ENCODE results near the gene ANKRD44.

The ANKRD44 gene

DNA sequence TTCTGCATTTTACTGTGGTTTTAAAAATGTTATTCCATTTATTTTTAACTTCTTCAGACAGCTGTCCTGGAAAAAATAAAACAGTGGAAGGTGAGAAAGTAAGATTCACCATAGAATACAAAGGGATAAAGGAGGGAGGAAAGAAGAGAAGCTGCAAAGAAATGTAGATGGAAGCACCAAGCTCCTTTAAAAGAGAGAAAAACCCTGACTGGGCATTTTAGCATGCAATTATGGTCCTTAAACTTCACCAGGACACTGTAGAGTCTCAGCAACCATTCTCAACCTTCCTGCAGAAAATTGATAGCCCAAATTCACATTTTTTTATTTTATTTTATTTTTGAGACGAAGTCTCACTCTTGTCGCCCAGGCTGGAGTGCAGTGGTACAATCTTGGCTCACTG, 11.6 kb upstream of the ANKRD44 start:
- DNase-seq (ENCODE audit: low spot score), result no peak

DNA sequence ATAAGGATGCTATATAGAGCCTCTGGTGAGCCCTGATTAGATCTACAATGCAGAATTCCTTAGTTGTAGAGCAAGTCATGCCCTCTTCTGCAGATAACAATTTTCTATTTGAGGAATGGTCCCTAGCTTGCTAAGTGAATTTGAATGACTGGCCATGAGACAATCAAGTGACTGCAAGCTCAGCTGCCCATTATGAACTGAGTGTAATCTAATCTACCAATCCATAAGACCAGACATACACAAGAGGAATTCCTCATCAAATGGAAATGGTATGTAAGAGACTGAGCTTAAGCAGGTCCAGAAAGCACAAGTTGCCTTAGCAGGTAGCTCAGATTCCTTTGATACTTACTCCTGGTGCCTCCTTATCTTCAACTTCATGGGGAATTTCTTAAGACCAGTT, 4.8 kb upstream of the ANKRD44 start:
- DNase-seq (ENCODE audit: low spot score), result no peak

DNA sequence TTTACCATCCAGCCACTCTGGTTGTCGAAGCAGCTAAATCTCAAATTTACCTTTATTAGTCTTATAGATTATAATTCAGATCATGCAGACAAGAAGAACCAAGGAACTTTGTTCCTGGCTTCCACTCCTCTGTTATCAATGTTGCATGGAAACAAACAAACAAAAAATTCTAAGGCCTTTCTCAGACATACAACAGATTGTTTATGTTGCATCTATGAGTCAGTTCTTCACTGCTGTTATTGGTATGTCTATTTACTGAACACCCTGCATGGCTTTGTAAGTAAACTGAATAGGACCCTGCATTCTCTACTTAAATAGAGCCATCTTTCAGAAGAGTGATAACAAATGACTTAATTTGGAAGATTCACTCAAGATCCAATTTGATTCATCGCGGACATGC, 1.6 kb upstream of the ANKRD44 start:
- DNase-seq (ENCODE audit: low spot score), result no peak

DNA sequence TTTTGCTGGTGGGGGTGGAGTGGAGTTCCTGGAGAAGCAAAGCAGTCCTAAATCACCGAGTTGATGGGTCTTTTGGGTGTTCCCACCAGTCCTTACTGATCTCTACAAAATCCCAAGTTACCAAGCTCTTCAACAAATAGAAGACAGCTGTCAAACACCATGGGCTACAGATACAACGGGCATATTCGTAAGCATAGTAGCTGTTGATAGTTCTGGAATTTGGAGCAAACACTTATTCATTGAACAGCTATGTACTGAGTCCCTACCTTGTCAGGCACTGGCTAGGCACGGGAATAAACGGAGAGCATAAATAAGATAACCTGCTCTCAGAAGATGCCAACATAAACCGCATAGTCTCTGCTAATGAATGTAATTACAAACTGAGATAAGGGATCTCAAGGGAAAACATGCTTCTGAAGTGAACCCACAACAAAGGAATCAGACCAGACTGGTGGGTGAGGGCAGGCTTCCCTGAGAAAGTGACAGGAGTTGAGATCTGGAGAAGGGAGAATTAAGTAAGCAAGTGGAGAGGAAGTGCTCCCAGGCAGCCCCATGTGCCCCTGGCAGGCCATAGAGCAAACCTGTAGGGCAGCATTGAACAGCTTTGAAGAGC, 947 bp upstream of the ANKRD44 start:
- DNase-seq (ENCODE audit: low spot score), result peak; percentile 28

- no peak for DNase-seq (ENCODE audit: low spot score)
These were observed 424 bp upstream of the ANKRD44 start for GRCh38 chr2:197310987-197311420.

GRCh38 chr2:197309691-197310231, 819 bp downstream of the ANKRD44 start:
- peak; percentile 27 for DNase-seq (ENCODE audit: low spot score)

DNA sequence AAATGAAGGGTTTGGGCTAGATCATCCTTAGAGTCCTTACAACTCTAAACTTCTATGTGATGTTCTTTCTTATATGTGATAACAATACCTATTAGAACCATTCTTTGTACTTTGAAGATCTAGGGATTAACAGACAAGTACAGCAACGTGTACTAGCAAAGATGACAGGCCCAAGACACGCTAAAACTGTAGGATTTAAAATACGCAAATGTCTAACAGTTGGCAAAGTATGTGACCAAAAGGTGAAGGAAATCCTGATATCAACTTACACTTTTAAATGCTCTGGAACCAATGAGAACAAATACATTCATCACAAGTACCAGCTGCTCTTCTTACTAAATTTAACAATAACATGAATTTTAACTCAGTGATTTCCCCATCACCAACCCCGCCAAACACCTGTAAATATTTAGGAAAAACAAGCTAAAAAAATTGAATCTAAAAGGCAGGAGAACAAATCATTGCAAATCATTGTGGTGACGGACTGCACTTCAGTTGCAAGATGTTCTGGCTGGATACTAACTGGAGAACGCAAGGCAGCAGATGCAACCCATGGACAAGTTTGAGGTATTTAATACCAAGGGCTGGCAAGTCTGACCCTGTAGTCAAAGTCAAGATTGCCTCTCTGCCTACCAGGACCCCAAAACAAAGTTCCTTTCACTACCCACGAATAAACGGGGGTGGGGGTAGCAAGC, 1.4 kb downstream of the ANKRD44 start:
- no peak for DNase-seq (ENCODE audit: low spot score)

DNA sequence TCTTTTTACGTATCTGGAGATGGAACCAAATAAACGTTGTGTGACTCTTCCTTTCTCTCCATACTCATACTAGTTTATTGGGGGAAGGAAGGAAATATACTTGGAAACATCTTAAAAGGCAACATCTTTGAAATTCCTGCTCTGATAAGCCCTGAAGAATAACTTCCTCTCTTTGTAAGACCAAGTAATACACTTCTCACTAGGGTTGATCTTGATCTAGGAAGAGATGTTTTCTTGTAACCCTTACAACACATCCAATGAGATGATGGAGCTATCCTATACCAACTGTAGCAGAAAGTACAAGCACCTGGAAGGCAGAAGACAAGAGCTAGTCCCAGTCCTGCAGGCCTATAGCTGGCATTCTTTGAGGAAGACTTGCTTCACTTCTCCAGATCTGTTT, 2.0 kb downstream of the ANKRD44 start:
- no peak for DNase-seq (ENCODE audit: low spot score)

- DNase-seq (ENCODE audit: low spot score), result no peak
These were observed 2.6 kb downstream of the ANKRD44 start for GRCh38 chr2:197307933-197308521.

DNA sequence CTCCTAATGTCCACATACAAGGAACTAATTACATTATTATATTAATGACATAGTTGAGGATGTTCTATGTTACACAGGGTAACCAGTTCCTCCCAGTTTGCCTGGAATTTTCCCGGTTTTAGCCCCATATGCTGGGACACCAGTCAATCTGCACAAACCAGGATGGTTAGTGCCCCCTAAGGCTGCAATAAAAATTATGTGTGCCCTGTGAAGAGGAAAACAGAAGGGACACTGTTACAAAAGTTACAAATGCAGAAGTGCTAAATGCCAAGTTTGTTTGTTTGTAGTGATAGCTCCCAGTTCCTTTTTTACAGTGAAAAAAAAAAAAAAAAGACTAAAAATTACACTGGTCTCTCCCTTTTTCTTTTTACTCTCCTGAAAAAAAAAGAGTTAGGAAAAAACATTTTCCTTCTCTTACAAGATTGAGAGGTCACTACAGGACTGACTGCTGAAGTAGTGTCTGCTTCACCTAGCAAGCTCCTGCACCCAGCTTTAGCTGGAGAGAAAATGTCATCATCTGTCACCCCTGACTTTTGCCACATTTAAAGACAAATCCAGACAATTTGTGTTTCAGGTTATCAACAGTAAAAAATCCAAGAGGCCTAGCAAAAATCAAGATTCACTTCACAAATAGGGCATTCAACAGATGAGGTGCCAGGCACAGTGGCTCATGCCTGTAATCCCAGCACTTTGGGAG, 3.2 kb downstream of the ANKRD44 start:
- DNase-seq (ENCODE audit: low spot score), result no peak

GRCh38 chr2:197306696-197307040, 3.9 kb downstream of the ANKRD44 start:
- peak; percentile 20 for DNase-seq (ENCODE audit: low spot score)

DNA sequence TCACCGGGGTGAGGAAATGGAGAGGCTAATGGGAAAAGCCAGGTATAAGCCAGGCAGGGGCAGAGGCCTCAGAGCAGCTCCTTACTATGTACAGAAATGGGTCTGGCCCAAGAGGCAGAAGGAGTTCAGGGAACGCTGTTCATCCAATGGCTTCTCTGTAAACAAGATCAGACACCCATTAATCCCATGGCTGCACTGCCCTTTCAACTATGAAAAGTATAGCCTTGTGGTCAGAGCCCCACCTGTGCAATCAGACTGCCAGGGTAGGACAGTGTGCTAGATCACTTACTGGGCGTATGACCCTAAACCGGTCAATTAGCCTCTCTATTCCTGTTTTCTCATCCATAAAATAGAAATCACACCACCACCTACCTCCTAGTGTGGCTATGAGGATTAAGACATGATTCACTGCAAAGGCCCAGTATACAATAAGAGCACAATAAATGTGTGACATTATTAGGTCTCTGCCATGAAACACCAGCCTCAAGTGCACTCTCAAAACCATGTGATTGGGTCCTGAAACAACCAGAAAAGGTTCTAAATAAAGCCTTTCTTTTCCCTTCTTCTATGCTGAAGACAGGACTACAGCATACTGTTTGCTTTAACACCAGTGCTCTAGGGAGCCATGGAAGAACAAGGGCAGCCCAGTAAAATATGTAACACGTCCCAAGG, 4.4 kb downstream of the ANKRD44 start:
- no peak for DNase-seq (ENCODE audit: low spot score)

- DNase-seq (ENCODE audit: low spot score), result no peak
These were observed 6.0 kb downstream of the ANKRD44 start for GRCh38 chr2:197304556-197305011.

GRCh38 chr2:197300139-197300538, 10.4 kb downstream of the ANKRD44 start:
- DNase-seq (ENCODE audit: low spot score), result no peak

DNA sequence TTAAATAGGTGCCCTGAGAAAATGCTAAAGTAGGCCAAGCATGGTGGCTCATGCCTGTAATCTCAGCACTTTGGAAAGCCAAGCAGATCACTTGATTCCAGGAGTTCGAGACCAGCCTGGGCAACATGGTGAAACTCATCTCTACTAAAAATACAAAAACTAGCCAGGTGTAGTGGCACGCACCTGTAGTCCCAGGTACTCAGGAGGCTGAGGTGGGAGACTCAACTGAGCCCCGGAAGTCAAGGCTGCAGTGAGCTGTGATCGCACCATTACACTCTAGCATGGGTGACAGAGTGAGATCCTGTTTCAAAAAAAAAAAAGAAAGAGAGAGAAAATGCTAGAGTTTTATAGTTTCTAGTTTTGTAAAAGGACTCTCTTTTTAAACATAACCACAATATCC, 12.0 kb downstream of the ANKRD44 start:
- no peak for DNase-seq (ENCODE audit: low spot score)

DNA sequence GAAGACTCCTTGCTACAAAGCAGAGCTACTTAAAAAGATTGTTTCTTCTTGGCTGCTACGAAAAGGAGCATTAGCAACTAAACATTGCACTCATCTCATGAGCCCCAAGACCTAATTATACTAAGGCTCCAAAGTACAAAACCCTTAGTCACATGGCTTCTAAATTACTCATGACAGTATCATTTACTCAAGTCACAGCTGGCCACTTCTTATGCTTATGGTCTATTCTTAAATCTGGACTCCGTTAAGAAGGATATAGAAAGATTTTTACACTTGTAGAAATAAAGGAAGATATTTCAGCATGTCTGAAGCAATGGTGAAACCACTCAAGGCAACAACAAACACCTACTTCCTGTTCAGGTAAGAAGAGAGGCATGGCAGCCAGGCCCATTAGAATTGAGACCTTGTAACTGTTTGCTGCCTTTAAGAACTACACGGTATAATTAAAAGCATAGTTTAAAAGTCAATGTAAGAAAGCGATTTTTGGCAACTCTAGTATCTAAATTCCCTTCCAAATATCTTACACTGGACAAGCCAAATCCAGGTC, 12.7 kb downstream of the ANKRD44 start:
- no peak for DNase-seq (ENCODE audit: low spot score)

- DNase-seq (ENCODE audit: low spot score), result no peak
These were observed 13.3 kb downstream of the ANKRD44 start for GRCh38 chr2:197297266-197297665.

GRCh38 chr2:197296835-197297234, 13.7 kb downstream of the ANKRD44 start:
- DNase-seq (ENCODE audit: low spot score), result no peak

GRCh38 chr2:197294260-197294659, 16.3 kb downstream of the ANKRD44 start:
- DNase-seq (ENCODE audit: low spot score), result no peak

DNA sequence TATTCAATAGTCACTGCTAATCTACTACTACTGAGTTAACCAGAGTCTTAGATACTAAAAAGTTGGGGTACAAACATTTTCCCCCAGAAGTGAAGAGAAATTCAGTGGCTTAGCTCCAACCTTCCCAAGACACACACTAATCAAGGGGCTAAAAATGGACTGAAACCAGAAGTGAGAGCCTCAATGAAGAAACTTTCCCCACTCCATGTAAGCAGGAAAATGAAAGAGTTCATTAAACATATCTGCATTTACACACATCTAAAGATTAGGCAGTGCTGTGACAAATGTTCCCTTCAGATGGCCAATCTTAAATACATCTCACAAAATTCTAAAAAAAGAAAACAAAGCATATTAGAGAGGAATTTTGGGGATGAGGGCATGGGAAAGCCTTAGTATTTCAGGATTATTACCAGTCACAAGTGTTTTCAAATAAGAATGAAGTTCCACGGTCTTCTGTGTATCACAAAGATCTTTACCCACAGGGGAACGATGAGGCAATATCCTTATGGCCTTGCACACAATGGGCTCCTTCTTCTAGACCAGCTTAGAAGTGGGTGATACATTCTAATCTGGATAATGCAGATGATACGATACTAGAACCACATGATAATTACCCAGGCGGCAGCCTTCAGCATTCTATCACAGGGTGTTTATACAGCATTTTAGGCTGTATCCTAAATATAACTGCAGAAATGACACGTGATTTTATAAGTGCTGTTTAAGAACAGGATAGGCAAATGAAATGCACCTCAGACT, 17.1 kb downstream of the ANKRD44 start:
- no peak for DNase-seq (ENCODE audit: low spot score)

DNA sequence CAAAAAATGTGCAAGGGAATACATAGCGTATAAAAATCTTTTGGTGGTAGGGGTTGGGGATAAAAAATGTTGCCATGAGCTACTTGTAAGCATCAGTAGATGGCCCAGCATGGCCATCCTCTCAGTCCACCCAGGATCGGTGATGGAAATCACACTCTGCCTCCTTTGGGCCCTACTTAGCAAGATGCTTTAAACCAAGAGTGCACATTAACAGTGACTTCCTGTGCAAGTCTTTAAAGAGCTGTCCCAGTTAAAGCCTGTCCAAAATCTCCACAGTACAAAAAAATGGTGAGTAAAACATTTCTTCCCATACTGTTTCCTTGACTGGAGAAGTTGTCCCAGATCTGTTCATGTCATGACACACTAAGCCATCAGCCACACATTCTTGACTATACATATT, 18.0 kb downstream of the ANKRD44 start:
- no peak for DNase-seq (ENCODE audit: low spot score)
